Adrenal gland (tissue), 12 donors: ENCODE results near the gene TBPL2. TPM values are rescaled to one million over a fixed set of nuclear protein-coding genes. Genes with fewer than 3 reads are reported as not detected.
A peak's percentile ranks its signal among the peaks of the same experiment; 100 is the strongest.

Source experiments
- DNase-seq, 7 donors: peaks; one replicate each; pipeline ENCODE4 v3.0.0-alpha.2; 2019 to 2020
- H3K27ac ChIP-seq, 5 donors: fragments of 200-600 bp; sonication (generic) in 4 of 5; 1 replicate in 3 of 5; 2 replicates in 2 of 5; pipeline versions ENCODE4 v1.5.1 to v1.8.0; 2016 to 2020; ENCODE audit warnings: mild to moderate bottlenecking in 1 of 5
- H3K27me3 ChIP-seq: fragments of 200-600 bp; 2 replicates; pipeline ENCODE4 v1.8.0; 2021
- H3K36me3 ChIP-seq, 2 donors: fragments of 200-600 bp; replicated peaks in 1 of 2; 1 replicate in 1 of 2; 2 replicates in 1 of 2; pipeline versions ENCODE4 v1.5.1 to v1.8.0; 2018 to 2022
- H3K4me1 ChIP-seq, 2 donors: fragments of 200-600 bp; replicated peaks in 1 of 2; 1 replicate in 1 of 2; 2 replicates in 1 of 2; pipeline versions ENCODE4 v1.5.1 to v1.8.0; 2018 to 2021
- H3K4me3 ChIP-seq, 4 donors: fragments of 200-600 bp; sonication (generic) in 3 of 4; one replicate each; pipeline ENCODE4 v1.5.1; 2016 to 2018
- H3K9me3 ChIP-seq, 3 donors: fragments of 200-600 bp; sonication (generic) in 1 of 3; replicated peaks in 1 of 3; 1 replicate in 2 of 3; 2 replicates in 1 of 3; pipeline versions ENCODE4 v1.5.1 to v1.8.0; 2016 to 2021
- POLR2A ChIP-seq, 2 donors: fragments of 450-650 bp; IDR thresholded peaks; one replicate each; pipeline ENCODE4 v1.6.1; 2017; ENCODE audit warnings: antibody characterized with exemption in 2 of 2, mild to moderate bottlenecking in 2 of 2, moderate library complexity in 1 of 2
- WGBS, 4 donors: extraction: QIAGEN DNeasy Blood & Tissue Kit in 2 of 4; methylation state at CpG; one replicate each; pipeline versions ENCODE4 v1.1.5 to v1.1.7; 2013 to 2017; 5-methylcytosine and 5-hydroxymethylcytosine counted together
- intact Hi-C, 2 donors: fragments of 100-400 bp; cut with DNase I; formaldehyde crosslinking; loops; one replicate each; pipeline versions ENCODE4 v1.14.1 to v1.15.0; 2022 to 2023
- polyA plus RNA-seq, 3 donors: library from polyadenylated mRNA; stranded (reverse); fragments of 200-250 nt in 2 of 3; fragments of 350-450 nt in 1 of 3; fragmentation: Illumina TruSeq in 1 of 3; extraction: RNeasy Lipid Tissue Mini Kit (QIAGEN cat#74804) in 1 of 3; gene quantifications; one replicate each; pipeline ENCODE4 v1.2.3, GENCODE V29; 2013 to 2014
- total RNA-seq, 9 donors: library from RNA; depleted of rRNA in 4 of 9; stranded (reverse); fragments of >200 nt in 4 of 9; fragments of 120-200 nt in 1 of 9; fragmentation: NEBNext Ultra II Directional in 1 of 9; extraction: Animal tissue kit (Norgen Biotek cat#: 25700) in 1 of 9; gene quantifications; one replicate each; pipeline versions ENCODE4 v1.1.0 to v1.2.4, GENCODE V29; 2013 to 2023
- TF ChIP-seq, protein P1 (sequence below), 6 experiments: fragments of 450-650 bp in 4 of 6; fragments of 200-600 bp in 2 of 6; sonication (generic) in 1 of 6; IDR thresholded peaks; 1 replicate in 5 of 6; 2 replicates in 1 of 6; pipeline versions ENCODE4 v1.5.1 to v1.8.0; 2016 to 2021; ENCODE audit warnings: antibody characterized with exemption in 6 of 6, mild to moderate bottlenecking in 2 of 6, moderate library complexity in 1 of 6
- donor health status: healthy with polysubstance abuse.
- donor health status: Bipolar disorder and iron deficiency.
- donor health status: DM: yes; HTN: yes; CAD: no.
- donor health status: DM: no; HTN: no; CAD: no.
- donor health status: DM: no; HTN: no; CAD: no.
- donor health status: DM: yes; HTN: yes; CAD: no.

Gene TBPL2
- total and polyA plus RNA-seq, 12 donors = 0.06 TPM; not detected in 11

DNA sequence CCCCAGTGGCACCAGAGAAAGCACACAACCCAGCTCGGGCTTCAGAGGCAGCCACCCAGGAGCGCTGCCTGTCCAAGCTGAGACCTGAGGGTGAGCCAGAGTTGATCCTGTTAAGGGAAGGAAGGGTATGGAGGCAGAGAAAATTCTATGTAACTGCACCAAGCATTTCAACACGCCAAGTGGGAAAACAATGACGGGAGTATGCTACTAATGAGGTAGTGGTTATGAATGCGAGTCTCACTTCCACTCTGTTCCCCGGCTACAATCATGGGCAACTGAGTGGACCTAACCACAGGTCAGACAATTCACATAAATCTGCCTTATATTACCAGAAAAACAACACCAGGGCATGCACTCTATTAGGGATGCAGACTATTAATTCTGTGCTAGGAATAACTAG is 38.7 kb downstream of the TBPL2 start:
- no peak for TF ChIP-seq POLR2A (IDR thresholded peaks at IDR 0.05)
- TF ChIP-seq, protein P1, sequence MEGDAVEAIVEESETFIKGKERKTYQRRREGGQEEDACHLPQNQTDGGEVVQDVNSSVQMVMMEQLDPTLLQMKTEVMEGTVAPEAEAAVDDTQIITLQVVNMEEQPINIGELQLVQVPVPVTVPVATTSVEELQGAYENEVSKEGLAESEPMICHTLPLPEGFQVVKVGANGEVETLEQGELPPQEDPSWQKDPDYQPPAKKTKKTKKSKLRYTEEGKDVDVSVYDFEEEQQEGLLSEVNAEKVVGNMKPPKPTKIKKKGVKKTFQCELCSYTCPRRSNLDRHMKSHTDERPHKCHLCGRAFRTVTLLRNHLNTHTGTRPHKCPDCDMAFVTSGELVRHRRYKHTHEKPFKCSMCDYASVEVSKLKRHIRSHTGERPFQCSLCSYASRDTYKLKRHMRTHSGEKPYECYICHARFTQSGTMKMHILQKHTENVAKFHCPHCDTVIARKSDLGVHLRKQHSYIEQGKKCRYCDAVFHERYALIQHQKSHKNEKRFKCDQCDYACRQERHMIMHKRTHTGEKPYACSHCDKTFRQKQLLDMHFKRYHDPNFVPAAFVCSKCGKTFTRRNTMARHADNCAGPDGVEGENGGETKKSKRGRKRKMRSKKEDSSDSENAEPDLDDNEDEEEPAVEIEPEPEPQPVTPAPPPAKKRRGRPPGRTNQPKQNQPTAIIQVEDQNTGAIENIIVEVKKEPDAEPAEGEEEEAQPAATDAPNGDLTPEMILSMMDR (IDR thresholded peaks at IDR 0.05) = no peak
- H3K9me3 ChIP-seq = no peaks in the 10 kb centered on the region
- H3K4me1 ChIP-seq = peaks cover 8 to 21% of the 10 kb centered on the region in 2 donors
- no peaks in the 10 kb centered on the region for H3K36me3 ChIP-seq
- DNase-seq = no peak
- H3K4me3 ChIP-seq = no peak overlapping the region
- WGBS, 4 donors = 82 to 91% (median 88%) methylated on average over 6 of the region's 6 CpGs
- no peak overlapping the region for H3K27ac ChIP-seq
- no peaks in the 10 kb centered on the region for H3K27me3 ChIP-seq
- intact Hi-C loops = no loop called here

DNA sequence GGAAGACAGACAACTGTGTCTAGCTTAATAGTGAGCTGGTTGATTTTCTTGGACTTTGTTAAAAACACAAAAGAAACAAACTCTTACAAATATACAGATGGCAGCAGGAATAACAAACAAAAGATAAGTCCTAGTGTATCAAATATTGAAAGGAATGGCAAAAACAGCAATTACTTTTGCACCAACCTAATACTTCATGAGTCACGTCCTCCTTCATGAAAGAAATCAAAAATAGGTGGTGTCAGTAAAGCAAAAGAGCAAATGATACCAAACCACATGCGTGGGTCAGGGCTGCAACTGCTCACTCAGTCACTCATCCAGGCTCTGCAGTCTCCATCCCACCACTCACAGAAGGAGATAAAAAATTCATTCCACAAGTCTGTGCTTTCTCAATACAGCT is 40.6 kb downstream of the TBPL2 start:
- Histone ChIP-seq H3K27ac (peak overlapping the region in 1 of 5 donors; percentile 56), H3K4me1 (peaks cover 8 to 14% of the 10 kb centered on the region in 2 donors), H3K36me3 (no peaks in the 10 kb centered on the region), H3K27me3 (no peaks in the 10 kb centered on the region), H3K9me3 (no peaks in the 10 kb centered on the region), H3K4me3 (no peak overlapping the region)
- TF ChIP-seq, protein P1 (IDR thresholded peaks at IDR 0.05) = no peak
- no peak for TF ChIP-seq POLR2A (IDR thresholded peaks at IDR 0.05)
- no peak for DNase-seq
- intact Hi-C loops = no loop called here
- WGBS, 4 donors = 52 to 79% (median 70%) methylated on average over 2 of the region's 2 CpGs

DNA sequence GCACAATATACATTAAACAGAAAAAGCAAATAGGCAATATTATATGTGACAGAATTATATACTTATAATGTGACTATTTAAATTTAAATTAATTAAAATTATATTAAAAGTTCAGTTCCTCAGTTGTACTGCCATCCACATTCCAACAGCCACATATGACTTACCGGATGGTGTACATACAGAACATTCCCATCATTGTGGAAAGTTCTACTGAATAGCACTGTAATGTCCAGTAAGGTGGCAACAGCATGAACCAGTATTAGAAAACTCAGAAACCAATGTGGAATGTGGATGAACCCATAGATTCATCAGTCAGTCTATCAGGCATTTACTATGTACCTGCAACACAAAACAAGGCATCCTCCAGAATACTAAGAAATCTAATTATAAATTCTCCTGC is 41.2 kb downstream of the TBPL2 start:
- no peak for DNase-seq
- intact Hi-C loops = no loop called here
- no peak for TF ChIP-seq POLR2A (IDR thresholded peaks at IDR 0.05)
- TF ChIP-seq, protein P1 (IDR thresholded peaks at IDR 0.05) = no peak
- Histone ChIP-seq H3K27ac (peak overlapping the region in 3 of 5 donors; percentile 21 to 56 (median 26)), H3K4me1 (peaks cover 8 to 14% of the 10 kb centered on the region in 2 donors), H3K4me3 (no peak overlapping the region), H3K9me3 (no peaks in the 10 kb centered on the region), H3K27me3 (no peaks in the 10 kb centered on the region), H3K36me3 (no peaks in the 10 kb centered on the region)
- 93 to 95% (median 93%) methylated on average over 1 of the region's 1 CpG for WGBS, 4 donors

DNA sequence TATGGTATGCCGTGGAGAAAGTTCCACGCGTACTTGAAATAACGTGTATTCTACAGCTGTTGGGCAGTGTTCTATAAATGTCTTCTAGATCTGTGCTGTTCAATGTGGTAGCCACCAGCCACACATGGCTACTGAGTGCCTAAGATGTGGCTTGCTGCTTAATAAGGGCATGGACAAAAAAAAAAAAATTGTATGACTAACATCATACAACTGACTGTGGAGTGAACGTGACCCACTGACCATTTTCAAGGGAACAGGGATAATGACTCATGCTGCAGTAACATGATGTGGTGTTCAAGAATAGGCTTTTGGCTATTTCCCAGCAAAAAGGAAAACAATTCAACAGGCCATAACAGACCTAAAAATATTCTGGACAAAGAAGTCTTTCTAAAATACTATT is 41.7 kb downstream of the TBPL2 start:
- peak overlapping the region in 2 of 5 donors; percentile 21 to 56 for H3K27ac ChIP-seq
- H3K27me3 ChIP-seq = no peaks in the 10 kb centered on the region
- H3K36me3 ChIP-seq = no peaks in the 10 kb centered on the region
- H3K4me1 ChIP-seq = peaks cover 8 to 14% of the 10 kb centered on the region in 2 donors
- TF ChIP-seq POLR2A (IDR thresholded peaks at IDR 0.05) = peak in 1 of 2 donors; percentile 31
- TF ChIP-seq, protein P1 (IDR thresholded peaks at IDR 0.05) = no peak
- no peak overlapping the region for H3K4me3 ChIP-seq
- no peaks in the 10 kb centered on the region for H3K9me3 ChIP-seq
- WGBS, 4 donors = 67 to 76% (median 68%) methylated on average over 5 of the region's 5 CpGs
- DNase-seq = peak; percentile 55 to 83 (median 76)
- intact Hi-C loops = no loop called here
